GM18498 (cell line): ENCODE data around the gene LPAR1.
A peak's percentile ranks its signal among the peaks of the same experiment; 100 is the strongest.
"Not testable (repeated sequence)": the region's sequence is repeated elsewhere in the genome, so short reads cannot be mapped to it uniquely, and the experiment has no call there.

ENCODE experiments used
- ATAC-seq: cut with Tn5 transposase; IDR thresholded peaks from one replicate; pipeline ENCODE4 v1.9.1; 2021; ENCODE audit warnings: mild to moderate bottlenecking, moderate library complexity; ENCODE audit not compliant: unreplicated experiment

LPAR1 gene

GRCh38 chr9:111038331-111039230 is at the start of gene LPAR1:
TSS of gene LPAR1 (minus strand) at chr9:111038470. CDS start at chr9:110972117, 66,353 bp downstream.
- peak; percentile 35 for ATAC-seq

GRCh38 chr9:111078391-111079038 is 40.2 kb upstream of the LPAR1 start:
- ATAC-seq: peak; percentile 46

GRCh38 chr9:111076519-111076918 is 38.2 kb upstream of the LPAR1 start:
- ATAC-seq: no peak

GRCh38 chr9:111076042-111076441 is 37.8 kb upstream of the LPAR1 start:
- no peak for ATAC-seq

GRCh38 chr9:111074395-111074794 is 36.1 kb upstream of the LPAR1 start:
- no peak for ATAC-seq

- ATAC-seq: no peak
These were observed 30.9 kb upstream of the LPAR1 start for GRCh38 chr9:111069183-111069582.

GRCh38 chr9:111068771-111069170 is 30.5 kb upstream of the LPAR1 start:
- no peak for ATAC-seq

- ATAC-seq: no peak
These were observed 30.1 kb upstream of the LPAR1 start for GRCh38 chr9:111068383-111068730.

- no peak for ATAC-seq
These were observed 28.2 kb upstream of the LPAR1 start for GRCh38 chr9:111066468-111066867.

GRCh38 chr9:111065414-111065813 is 27.1 kb upstream of the LPAR1 start:
- no peak for ATAC-seq

GRCh38 chr9:111064160-111064837 is 26.0 kb upstream of the LPAR1 start:
- no peak for ATAC-seq

- no peak for ATAC-seq
These were observed 25.1 kb upstream of the LPAR1 start for GRCh38 chr9:111063332-111063731.

- ATAC-seq: no peak
These were observed 19.9 kb upstream of the LPAR1 start for GRCh38 chr9:111058166-111058565.

- ATAC-seq: no peak
These were observed 18.3 kb upstream of the LPAR1 start for GRCh38 chr9:111056538-111056937.

- no peak for ATAC-seq
These were observed 14.5 kb upstream of the LPAR1 start for GRCh38 chr9:111052791-111053190.

- no peak for ATAC-seq
These were observed 13.1 kb upstream of the LPAR1 start for GRCh38 chr9:111051400-111051799.

- ATAC-seq: no peak
These were observed 12.5 kb upstream of the LPAR1 start for GRCh38 chr9:111050819-111051218.

- not testable (repeated sequence) for ATAC-seq
These were observed 9.0 kb upstream of the LPAR1 start for GRCh38 chr9:111047287-111047686.

GRCh38 chr9:111041902-111042301 is 3.6 kb upstream of the LPAR1 start:
- ATAC-seq: no peak

GRCh38 chr9:111040494-111040893 is 2.2 kb upstream of the LPAR1 start:
- no peak for ATAC-seq

- ATAC-seq: peak; percentile 52
These were observed 1.1 kb upstream of the LPAR1 start for GRCh38 chr9:111039231-111039906.
